Skeletal muscle satellite cell (primary cell): ENCODE results near the gene VWA3B.
"Not testable (repeated sequence)": the region's sequence is repeated elsewhere in the genome, so short reads cannot be mapped to it uniquely, and the experiment has no call there.

Experiments used
- H3K27me3 ChIP-seq: 2 replicates; pipeline ENCODE4 v1.7.0; 2013; ENCODE audit warnings: low read length; ENCODE audit not compliant: control insufficient read depth, insufficient read depth
- H3K36me3 ChIP-seq: 2 replicates; pipeline ENCODE4 v1.7.0; 2013; ENCODE audit warnings: mild to moderate bottlenecking, control low read depth, low read length; ENCODE audit not compliant: insufficient read depth
- H3K4me1 ChIP-seq: 2 replicates; pipeline ENCODE4 v1.7.0; 2013; ENCODE audit warnings: low read length; ENCODE audit not compliant: control insufficient read depth, insufficient read depth
- H3K4me2 ChIP-seq: 2 replicates; pipeline ENCODE4 v1.7.0; 2013; ENCODE audit warnings: mild to moderate bottlenecking, low read length
- H3K4me3 ChIP-seq: 2 replicates; pipeline ENCODE4 v1.7.0; 2013; ENCODE audit warnings: low read length
- H3K9ac ChIP-seq: 2 replicates; pipeline ENCODE4 v1.7.0; 2013; ENCODE audit warnings: mild to moderate bottlenecking, low read depth, low read length, moderate library complexity
- H3K9me3 ChIP-seq: replicated peaks from 2 replicates; pipeline ENCODE4 v1.7.0; 2013; ENCODE audit warnings: mild to moderate bottlenecking, control low read depth, low read length

The VWA3B gene

GRCh38 chr2:98309580-98309979 is 222.6 kb downstream of the VWA3B start:
- Histone ChIP-seq H3K9me3 (no peaks in the 10 kb centered on the region), H3K36me3 (no peaks in the 10 kb centered on the region), H3K4me1 (no peaks in the 10 kb centered on the region), H3K4me2 (no peak overlapping the region), H3K27me3 (no peaks in the 10 kb centered on the region), H3K4me3 (no peak overlapping the region), H3K9ac (no peak overlapping the region)

- Histone ChIP-seq H3K36me3 (no peaks in the 10 kb centered on the region), H3K4me3 (no peak overlapping the region), H3K9ac (no peak overlapping the region), H3K4me1 (no peaks in the 10 kb centered on the region), H3K9me3 (no peaks in the 10 kb centered on the region), H3K27me3 (no peaks in the 10 kb centered on the region), H3K4me2 (no peak overlapping the region)
Observed at GRCh38 chr2:98310010-98310409, 223.0 kb downstream of the VWA3B start.

GRCh38 chr2:98311090-98311489 is 224.1 kb downstream of the VWA3B start:
- no peak overlapping the region for H3K9ac ChIP-seq
- H3K27me3 ChIP-seq = no peaks in the 10 kb centered on the region
- H3K9me3 ChIP-seq = no peaks in the 10 kb centered on the region
- no peaks in the 10 kb centered on the region for H3K36me3 ChIP-seq
- no peaks in the 10 kb centered on the region for H3K4me1 ChIP-seq
- H3K4me3 ChIP-seq = no peak overlapping the region
- no peak overlapping the region for H3K4me2 ChIP-seq

GRCh38 chr2:98311771-98312545 is 225.0 kb downstream of the VWA3B start:
- Histone ChIP-seq H3K9ac (no peak overlapping the region), H3K4me1 (no peaks in the 10 kb centered on the region), H3K4me2 (no peak overlapping the region), H3K4me3 (no peak overlapping the region), H3K9me3 (no peaks in the 10 kb centered on the region), H3K27me3 (no peaks in the 10 kb centered on the region), H3K36me3 (no peaks in the 10 kb centered on the region)

GRCh38 chr2:98313492-98314250 is 226.7 kb downstream of the VWA3B start:
- no peaks in the 10 kb centered on the region for H3K9me3 ChIP-seq
- H3K27me3 ChIP-seq = no peaks in the 10 kb centered on the region
- no peak overlapping the region for H3K9ac ChIP-seq
- H3K4me2 ChIP-seq = no peak overlapping the region
- H3K4me1 ChIP-seq = no peaks in the 10 kb centered on the region
- no peak overlapping the region for H3K4me3 ChIP-seq
- no peaks in the 10 kb centered on the region for H3K36me3 ChIP-seq

- H3K4me2 ChIP-seq = no peak overlapping the region
- no peaks in the 10 kb centered on the region for H3K27me3 ChIP-seq
- no peak overlapping the region for H3K4me3 ChIP-seq
- H3K36me3 ChIP-seq = no peaks in the 10 kb centered on the region
- no peak overlapping the region for H3K9ac ChIP-seq
- no peaks in the 10 kb centered on the region for H3K9me3 ChIP-seq
- H3K4me1 ChIP-seq = no peaks in the 10 kb centered on the region
Observed at GRCh38 chr2:98314251-98314650, 227.3 kb downstream of the VWA3B start.

- Histone ChIP-seq H3K9me3 (no peaks in the 10 kb centered on the region), H3K4me3 (no peak overlapping the region), H3K4me2 (no peak overlapping the region), H3K9ac (no peak overlapping the region), H3K4me1 (no peaks in the 10 kb centered on the region), H3K27me3 (no peaks in the 10 kb centered on the region), H3K36me3 (no peaks in the 10 kb centered on the region)
Observed at GRCh38 chr2:98315957-98316356, 229.0 kb downstream of the VWA3B start.

- Histone ChIP-seq H3K27me3 (no peaks in the 10 kb centered on the region), H3K4me2 (no peak overlapping the region), H3K9ac (no peak overlapping the region), H3K4me1 (no peaks in the 10 kb centered on the region), H3K36me3 (no peaks in the 10 kb centered on the region), H3K4me3 (no peak overlapping the region), H3K9me3 (peaks cover 5% of the 10 kb centered on the region)
Observed at GRCh38 chr2:98317214-98317613, 230.2 kb downstream of the VWA3B start.

GRCh38 chr2:98320171-98320570 is 233.2 kb downstream of the VWA3B start:
- not testable (repeated sequence) for H3K4me3 ChIP-seq, H3K36me3 ChIP-seq, H3K4me2 ChIP-seq, H3K27me3 ChIP-seq, H3K9ac ChIP-seq
- H3K4me1 ChIP-seq = peaks cover 14% of the 10 kb centered on the region
- peaks cover 10% of the 10 kb centered on the region for H3K9me3 ChIP-seq

- Histone ChIP-seq H3K9me3 (peaks cover 10% of the 10 kb centered on the region), H3K4me3 (no peak overlapping the region), H3K4me1 (peaks cover 14% of the 10 kb centered on the region), H3K4me2 (no peak overlapping the region), H3K36me3 (no peaks in the 10 kb centered on the region), H3K27me3 (no peaks in the 10 kb centered on the region), H3K9ac (no peak overlapping the region)
Observed at GRCh38 chr2:98324181-98324580, 237.2 kb downstream of the VWA3B start.

- H3K9me3 ChIP-seq = peaks cover 6% of the 10 kb centered on the region
- H3K36me3 ChIP-seq = no peaks in the 10 kb centered on the region
- H3K27me3 ChIP-seq = no peaks in the 10 kb centered on the region
- H3K9ac ChIP-seq = no peak overlapping the region
- H3K4me2 ChIP-seq = no peak overlapping the region
- no peak overlapping the region for H3K4me3 ChIP-seq
- H3K4me1 ChIP-seq = peaks cover 15% of the 10 kb centered on the region
Observed at GRCh38 chr2:98327776-98328175, 240.8 kb downstream of the VWA3B start.

GRCh38 chr2:98329549-98329948 is 242.6 kb downstream of the VWA3B start:
- H3K9ac ChIP-seq = no peak overlapping the region
- no peak overlapping the region for H3K4me2 ChIP-seq
- no peak overlapping the region for H3K4me3 ChIP-seq
- H3K36me3 ChIP-seq = no peaks in the 10 kb centered on the region
- no peaks in the 10 kb centered on the region for H3K27me3 ChIP-seq
- H3K4me1 ChIP-seq = peaks cover 21% of the 10 kb centered on the region
- no peaks in the 10 kb centered on the region for H3K9me3 ChIP-seq
